Large intestine (tissue), 3 donors: ENCODE data around the gene IL1R2. TPM values are rescaled to one million over a fixed set of nuclear protein-coding genes. Genes with fewer than 3 reads are reported as not detected.
"Not testable (repeated sequence)": the region's sequence is repeated elsewhere in the genome, so short reads cannot be mapped to it uniquely, and the experiment has no call there.

Experiments used
- DNase-seq, 2 donors: peaks; one replicate each; pipeline versions ENCODE4 v3.0.0 to v3.0.0-alpha.2; 2013
- H3K27ac ChIP-seq: one replicate; pipeline ENCODE4 v1.5.1; 2013; ENCODE audit warnings: low read length
- H3K27me3 ChIP-seq: 2 replicates; pipeline ENCODE4 v1.6.1; 2013; ENCODE audit warnings: low read length; ENCODE audit not compliant: control insufficient read depth, insufficient read depth
- H3K36me3 ChIP-seq: 2 replicates; pipeline ENCODE4 v1.6.1; 2013; ENCODE audit warnings: low read length; ENCODE audit not compliant: control insufficient read depth, insufficient read depth
- H3K4me1 ChIP-seq: one replicate; pipeline ENCODE4 v1.6.1; 2013; ENCODE audit warnings: low read length; ENCODE audit not compliant: control insufficient read depth, insufficient read depth
- H3K4me3 ChIP-seq: one replicate; pipeline ENCODE4 v1.5.1; 2013; ENCODE audit warnings: low read length
- H3K9me3 ChIP-seq: one replicate; pipeline ENCODE4 v1.6.1; 2013; ENCODE audit warnings: mild to moderate bottlenecking, low read depth, low read length, moderate library complexity; ENCODE audit not compliant: control insufficient read depth
- WGBS: methylation state at CpG from one replicate; pipeline ENCODE4 v1.1.5; 2013; ENCODE audit warnings: low lambda C conversion rate; ENCODE audit not compliant: insufficient coverage; 5-methylcytosine and 5-hydroxymethylcytosine counted together
- polyA plus RNA-seq: library from polyadenylated mRNA; unstranded; fragments of 120-200 nt; gene quantifications from one replicate; pipeline ENCODE4 v1.2.1, GENCODE V29; 2013

The IL1R2 gene
- polyA plus RNA-seq, 1 donor: 0.67 TPM

DNA sequence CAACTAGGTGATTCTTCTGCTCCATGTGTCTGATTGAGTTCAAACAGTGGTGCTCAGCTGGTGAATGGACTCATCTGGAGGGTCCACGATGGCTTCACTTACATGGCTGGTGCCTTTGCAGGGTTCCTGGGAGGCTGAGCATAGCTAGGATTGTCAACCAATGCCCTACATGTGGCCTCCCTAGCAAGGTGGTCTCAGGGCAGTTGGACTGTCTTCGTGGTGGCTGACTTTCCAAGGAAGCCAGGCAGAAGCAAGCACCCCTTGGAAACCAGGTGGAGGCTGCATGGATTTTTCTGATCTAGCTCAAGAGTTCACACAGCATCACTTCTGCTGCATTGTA, 6.8 kb downstream of the IL1R2 start:
- H3K4me1 ChIP-seq: peaks cover 11% of the 10 kb centered on the region
- H3K4me3 ChIP-seq: no peak overlapping the region
- DNase-seq: no peak
- WGBS: no CpG with 5 or more reads among the region's 2 CpGs
- H3K36me3 ChIP-seq: no peaks in the 10 kb centered on the region
- H3K9me3 ChIP-seq: no peaks in the 10 kb centered on the region
- H3K27me3 ChIP-seq: no peaks in the 10 kb centered on the region
- H3K27ac ChIP-seq: peak overlapping the region; percentile 34

DNA sequence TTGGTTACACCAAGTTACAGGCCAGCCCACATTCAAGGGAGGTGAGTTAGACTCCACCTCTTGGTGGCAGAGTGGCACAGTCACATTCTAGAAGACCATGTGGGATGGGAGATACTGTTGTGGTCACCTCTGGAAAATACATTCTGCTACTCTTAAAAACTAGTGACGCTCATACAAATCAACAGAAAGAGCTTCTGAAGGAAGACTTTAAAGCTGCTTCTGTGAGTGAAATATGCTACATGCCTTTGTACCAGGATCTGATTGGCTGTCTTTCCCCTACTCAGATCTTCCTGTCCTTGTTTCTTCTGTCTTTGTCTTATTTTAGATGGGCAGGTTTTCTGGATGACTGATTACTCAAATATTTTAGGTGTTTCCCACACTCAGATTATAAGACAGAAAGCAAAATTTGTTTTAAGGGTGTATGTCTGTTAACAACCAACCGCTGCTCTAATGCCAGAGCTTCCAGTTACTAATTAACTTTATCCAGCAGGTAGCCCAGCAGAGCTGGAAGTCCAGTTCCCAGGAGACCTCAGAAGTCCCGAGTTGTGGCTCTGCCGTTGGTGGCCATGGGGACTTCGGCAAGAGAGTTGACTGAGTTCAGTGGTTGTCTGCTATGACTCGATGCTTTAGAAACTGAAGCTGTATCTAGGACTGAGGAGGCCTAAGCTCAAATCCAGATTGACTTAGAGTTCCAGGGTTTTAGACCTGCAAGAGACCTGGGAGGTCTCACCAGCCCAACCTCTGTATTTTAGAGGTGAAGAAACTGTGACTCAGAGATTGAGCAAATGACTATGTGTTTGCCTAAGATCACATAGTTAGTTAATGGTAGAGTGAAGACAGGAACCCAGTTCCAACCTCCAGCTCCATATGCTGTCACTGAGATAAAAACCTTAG, 7.4 kb downstream of the IL1R2 start:
- Histone ChIP-seq H3K9me3 (no peaks in the 10 kb centered on the region), H3K4me3 (no peak overlapping the region), H3K27ac (peak overlapping the region; percentile 34), H3K4me1 (peaks cover 11% of the 10 kb centered on the region), H3K36me3 (no peaks in the 10 kb centered on the region), H3K27me3 (no peaks in the 10 kb centered on the region)
- peak; percentile 54 to 76 for DNase-seq
- no CpG with 5 or more reads among the region's 6 CpGs for WGBS

DNA sequence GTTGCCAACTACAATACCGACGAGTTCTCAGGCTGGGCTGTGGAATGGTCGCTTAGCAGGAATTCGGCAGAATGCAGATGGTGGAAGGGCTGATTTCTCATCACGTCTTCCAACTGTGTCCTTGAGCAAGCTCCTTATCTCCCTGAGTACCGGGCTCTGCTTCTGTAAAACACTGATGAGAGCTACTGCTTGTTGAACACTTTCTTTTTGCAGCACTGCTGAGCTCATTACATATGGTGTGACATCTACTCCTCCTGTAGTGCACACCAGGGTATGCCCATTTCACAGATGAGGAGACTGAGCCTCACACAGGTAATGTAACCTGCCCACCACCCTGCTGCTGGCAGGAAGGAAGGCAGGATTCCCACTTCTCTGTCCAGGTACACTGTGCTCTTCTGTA, 8.3 kb downstream of the IL1R2 start:
- Histone ChIP-seq H3K9me3 (no peaks in the 10 kb centered on the region), H3K27me3 (no peaks in the 10 kb centered on the region), H3K4me1 (peaks cover 11% of the 10 kb centered on the region), H3K27ac (no peak overlapping the region), H3K4me3 (no peak overlapping the region), H3K36me3 (no peaks in the 10 kb centered on the region)
- no CpG with 5 or more reads among the region's 6 CpGs for WGBS
- no peak for DNase-seq

DNA sequence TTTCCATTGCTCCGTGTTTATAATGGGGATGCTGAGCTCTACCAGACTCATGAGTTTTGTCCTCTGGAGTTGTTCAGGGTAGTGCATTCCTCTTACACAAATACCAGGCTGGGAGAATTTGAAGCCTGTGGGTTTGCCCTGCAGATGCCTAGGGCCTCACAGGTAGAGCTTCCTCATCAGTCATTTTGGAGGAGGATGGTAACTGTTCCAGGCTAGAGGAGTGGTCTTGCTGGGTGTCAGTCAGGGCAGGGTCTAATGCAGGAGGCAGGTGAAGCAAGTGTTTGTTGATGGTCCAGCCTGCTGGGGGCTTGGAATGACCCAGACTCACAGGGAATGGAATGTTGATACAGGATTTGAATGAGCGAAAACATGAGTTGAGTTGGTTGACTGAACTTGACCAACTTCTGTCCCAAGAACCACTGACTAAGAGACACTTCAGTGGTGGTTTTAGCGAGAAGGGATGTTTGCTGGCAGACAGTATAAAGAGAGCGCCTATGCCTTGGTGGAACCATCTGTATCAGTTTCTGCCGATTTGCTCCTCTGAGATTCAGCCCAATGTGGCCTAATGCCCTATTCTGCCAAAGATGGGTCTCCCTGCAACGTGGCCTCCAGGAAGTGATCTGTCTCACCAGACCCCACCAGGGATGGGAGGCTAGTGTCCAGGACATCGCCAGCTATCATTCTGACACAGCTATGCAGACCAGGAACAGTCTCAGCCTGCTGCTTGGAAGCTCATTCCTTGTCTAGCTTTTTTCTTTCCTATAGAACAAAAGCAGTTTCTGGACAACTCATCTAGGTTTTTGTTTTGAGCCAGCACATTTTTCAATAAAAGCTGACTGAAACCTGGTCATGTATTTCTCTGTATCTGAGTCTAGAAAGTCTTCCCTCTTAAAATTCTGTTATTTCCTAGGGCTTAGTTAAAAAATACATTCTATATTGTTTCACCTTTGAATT, 9.3 kb downstream of the IL1R2 start:
- Histone ChIP-seq H3K9me3 (no peaks in the 10 kb centered on the region), H3K4me1 (peaks cover 11% of the 10 kb centered on the region), H3K27ac (no peak overlapping the region), H3K27me3 (no peaks in the 10 kb centered on the region), H3K4me3 (no peak overlapping the region), H3K36me3 (no peaks in the 10 kb centered on the region)
- 100% methylated on average over 1 of the region's 7 CpGs for WGBS
- DNase-seq: no peak

DNA sequence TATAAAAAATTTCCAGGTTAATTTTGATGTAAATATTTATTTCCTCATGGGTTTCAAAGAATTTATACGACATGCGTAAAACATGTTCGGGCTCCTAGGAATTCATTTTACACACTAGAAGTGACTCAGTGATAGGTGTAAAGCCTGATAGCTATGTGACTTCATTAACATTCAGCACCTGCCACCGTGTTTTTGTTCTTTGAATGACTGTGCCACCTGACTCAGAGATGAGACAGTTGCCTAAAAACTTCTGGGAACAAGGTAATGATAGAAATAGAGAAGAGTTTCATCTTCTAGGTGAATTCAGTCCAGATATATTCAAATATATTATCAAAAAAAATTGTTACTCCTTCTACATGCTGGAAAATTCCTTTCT, 10.0 kb downstream of the IL1R2 start:
- no peaks in the 10 kb centered on the region for H3K9me3 ChIP-seq
- no peak overlapping the region for H3K27ac ChIP-seq
- no peaks in the 10 kb centered on the region for H3K36me3 ChIP-seq
- no peak for DNase-seq
- no peak overlapping the region for H3K4me3 ChIP-seq
- H3K27me3 ChIP-seq: no peaks in the 10 kb centered on the region
- peaks cover 11% of the 10 kb centered on the region for H3K4me1 ChIP-seq
- 61% methylated on average over 3 of the region's 4 CpGs for WGBS

DNA sequence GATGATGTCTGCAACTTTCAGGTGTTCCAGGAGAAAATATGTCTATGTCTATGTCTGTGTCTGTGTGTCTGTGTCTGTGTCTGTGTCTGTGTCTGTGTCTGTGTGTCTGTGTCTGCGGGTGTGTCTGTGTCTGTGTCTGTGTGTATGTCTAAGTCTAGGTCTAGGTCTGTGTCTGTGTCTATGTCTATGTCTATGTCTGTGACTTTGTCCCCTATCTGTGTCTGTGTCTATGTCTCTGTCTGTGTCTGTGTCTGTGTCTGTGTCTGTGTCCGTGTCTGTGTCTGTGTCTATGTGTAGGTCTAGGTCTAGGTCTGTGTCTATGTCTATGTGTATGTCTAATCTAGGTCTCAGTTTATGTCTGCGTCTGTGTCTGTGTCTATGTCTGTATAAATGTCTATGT, 10.5 kb downstream of the IL1R2 start:
- Histone ChIP-seq H3K36me3 (no peaks in the 10 kb centered on the region), H3K4me3 (no peak overlapping the region), H3K9me3 (no peaks in the 10 kb centered on the region), H3K27ac (no peak overlapping the region), H3K4me1 (peaks cover 11% of the 10 kb centered on the region), H3K27me3 (no peaks in the 10 kb centered on the region)
- DNase-seq: no peak
- no CpG with 5 or more reads among the region's 3 CpGs for WGBS

DNA sequence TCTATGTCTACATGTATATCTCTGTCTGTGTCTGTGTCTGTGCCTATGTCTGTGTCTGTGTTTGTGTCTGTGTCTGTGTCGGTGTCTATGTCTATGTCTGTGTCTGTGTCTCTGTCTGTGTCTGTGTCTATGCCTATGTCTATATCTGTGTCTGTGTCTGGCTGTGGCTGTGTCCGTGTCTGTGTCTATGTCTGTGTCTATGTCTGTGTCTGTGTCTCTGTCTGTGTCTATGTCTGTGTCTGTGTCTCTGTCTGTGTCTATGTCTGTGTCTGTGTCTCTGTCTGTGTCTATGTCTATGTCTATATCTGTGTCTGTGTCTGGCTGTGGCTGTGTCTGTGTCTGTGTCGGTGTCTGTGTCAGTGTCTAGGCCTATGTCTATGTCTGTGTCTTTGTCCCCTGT, 11.1 kb downstream of the IL1R2 start:
- not testable (repeated sequence) for H3K9me3 ChIP-seq, H3K4me3 ChIP-seq, DNase-seq, H3K27me3 ChIP-seq, H3K36me3 ChIP-seq, H3K27ac ChIP-seq
- peaks cover 11% of the 10 kb centered on the region for H3K4me1 ChIP-seq
- no CpG with 5 or more reads among the region's 3 CpGs for WGBS

DNA sequence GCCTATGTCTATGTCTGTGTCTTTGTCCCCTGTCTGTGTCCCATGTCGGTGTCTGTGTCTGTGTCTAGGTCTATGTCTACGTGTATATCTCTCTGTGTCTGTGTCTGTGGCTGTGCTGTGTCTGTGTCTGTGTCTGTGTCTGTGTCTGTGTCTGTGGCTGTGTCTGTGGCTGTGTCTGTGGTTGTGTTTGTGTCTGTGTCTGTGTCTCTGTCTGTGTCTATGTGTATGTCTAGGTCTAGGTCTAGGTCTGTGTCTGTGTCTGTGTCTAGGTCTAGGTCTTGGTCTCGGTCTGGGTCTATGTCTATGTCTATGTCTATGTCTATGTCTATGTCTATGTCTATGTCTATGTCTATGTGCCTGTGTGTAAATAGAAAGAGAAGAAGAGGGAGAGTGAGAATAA, 11.9 kb downstream of the IL1R2 start:
- H3K27ac ChIP-seq: no peak overlapping the region
- no peak overlapping the region for H3K4me3 ChIP-seq
- H3K36me3 ChIP-seq: no peaks in the 10 kb centered on the region
- H3K4me1 ChIP-seq: peaks cover 8% of the 10 kb centered on the region
- H3K9me3 ChIP-seq: no peaks in the 10 kb centered on the region
- H3K27me3 ChIP-seq: no peaks in the 10 kb centered on the region
- no CpG with 5 or more reads among the region's 3 CpGs for WGBS
- no peak for DNase-seq

DNA sequence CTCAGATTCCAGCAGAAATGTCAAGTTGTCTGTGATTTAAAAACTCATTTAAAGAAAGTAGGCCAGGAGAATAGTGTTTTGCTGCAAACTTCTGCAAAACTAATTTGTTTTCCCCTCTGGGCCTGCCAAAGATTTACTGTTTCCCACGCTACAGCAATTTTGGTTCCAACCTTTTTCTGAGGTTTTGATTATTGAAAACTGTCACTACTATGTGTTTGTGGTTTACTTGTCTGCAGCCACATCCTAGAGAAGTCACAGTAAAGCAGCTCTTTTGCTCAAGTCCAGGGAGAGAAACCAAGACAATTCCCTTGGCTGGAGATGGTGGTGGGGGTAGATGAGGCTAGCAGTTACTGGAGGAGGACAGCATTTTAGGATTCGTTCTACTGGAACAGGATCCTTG, 12.8 kb downstream of the IL1R2 start:
- no peaks in the 10 kb centered on the region for H3K27me3 ChIP-seq
- H3K36me3 ChIP-seq: no peaks in the 10 kb centered on the region
- peaks cover 4% of the 10 kb centered on the region for H3K4me1 ChIP-seq
- no CpG with 5 or more reads among the region's 2 CpGs for WGBS
- H3K9me3 ChIP-seq: no peaks in the 10 kb centered on the region
- no peak for DNase-seq
- H3K4me3 ChIP-seq: no peak overlapping the region
- H3K27ac ChIP-seq: no peak overlapping the region

DNA sequence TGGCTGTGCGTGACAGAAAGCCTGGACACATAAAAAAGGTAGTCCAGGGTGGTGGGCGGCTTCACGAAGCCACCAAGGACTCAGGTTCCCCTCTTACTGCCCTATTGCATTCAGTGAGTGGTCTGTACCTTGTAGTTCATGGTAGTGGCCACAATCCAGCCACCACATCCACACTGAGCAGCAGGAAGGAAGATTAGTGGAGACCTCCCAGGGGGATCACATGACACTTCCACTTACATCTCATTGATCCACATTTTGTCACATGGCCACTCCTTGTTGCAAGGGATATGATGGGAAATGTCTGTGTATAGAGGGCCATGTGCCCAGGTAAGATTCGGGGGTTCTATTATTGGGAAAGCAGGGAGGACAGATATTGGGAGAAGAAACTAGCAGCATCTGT, 13.7 kb downstream of the IL1R2 start:
- Histone ChIP-seq H3K36me3 (no peaks in the 10 kb centered on the region), H3K9me3 (no peaks in the 10 kb centered on the region), H3K4me1 (no peaks in the 10 kb centered on the region), H3K27me3 (no peaks in the 10 kb centered on the region), H3K4me3 (no peak overlapping the region), H3K27ac (no peak overlapping the region)
- no peak for DNase-seq
- no CpG with 5 or more reads among the region's 4 CpGs for WGBS
